CD4-positive, alpha-beta T cell treated with Interleukin-15 for 4 hours (primary cell): Measurements from ENCODE around the gene ITGA5.

Experiments
- DNase-seq: peaks from one replicate; pipeline ENCODE4 v3.0.0-alpha.2; 2020; ENCODE audit warnings: low spot score

ITGA5 gene

GRCh38 chr12:54411391-54412241 lies 7.5 kb downstream of the ITGA5 start:
- peak; percentile 73 for DNase-seq

- no peak for DNase-seq
Measured at GRCh38 chr12:54409267-54409666, 9.8 kb downstream of the ITGA5 start.

- DNase-seq, result no peak
Measured at GRCh38 chr12:54407183-54407905, 11.7 kb downstream of the ITGA5 start.

DNA sequence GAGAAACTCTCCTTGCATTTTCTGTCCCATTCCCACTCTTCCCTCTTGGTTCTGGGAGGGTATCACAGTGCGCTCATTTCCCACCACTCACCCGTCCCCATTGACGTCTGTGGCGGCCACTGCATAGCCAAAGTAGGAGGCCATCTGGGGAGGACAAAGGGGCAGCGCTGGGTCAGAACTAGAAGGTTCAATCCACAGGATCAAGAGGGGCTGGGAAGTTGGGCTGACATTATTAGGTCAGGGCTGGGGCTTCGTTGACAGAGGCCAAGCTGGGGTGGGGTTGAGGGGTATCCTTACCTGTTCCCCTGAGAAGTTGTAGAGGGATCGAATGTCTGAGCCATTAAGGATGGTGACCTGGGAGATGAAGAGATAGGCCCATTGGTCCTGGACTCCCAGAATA lies 13.5 kb downstream of the ITGA5 start:
- DNase-seq, result no peak

DNA sequence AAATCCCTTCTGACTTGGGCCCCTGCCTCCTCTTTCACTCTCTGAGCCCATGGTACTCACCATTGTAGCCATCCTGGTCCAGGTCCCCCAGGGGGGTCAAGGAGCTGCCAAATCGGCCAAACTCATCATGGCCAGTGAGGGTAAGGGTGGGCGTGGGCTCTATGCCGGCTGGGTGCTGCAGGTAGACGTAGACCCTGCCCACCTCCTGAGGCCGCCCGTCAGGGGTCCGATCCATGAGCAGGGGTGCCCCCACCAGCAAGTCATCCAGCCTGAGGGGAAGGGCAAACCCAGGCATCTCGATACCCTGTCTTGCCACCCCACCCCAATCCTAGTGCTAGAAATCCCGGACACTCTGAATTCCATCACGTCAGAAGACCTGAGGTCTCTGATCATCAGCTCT lies 14.0 kb downstream of the ITGA5 start:
- DNase-seq, result no peak

DNA sequence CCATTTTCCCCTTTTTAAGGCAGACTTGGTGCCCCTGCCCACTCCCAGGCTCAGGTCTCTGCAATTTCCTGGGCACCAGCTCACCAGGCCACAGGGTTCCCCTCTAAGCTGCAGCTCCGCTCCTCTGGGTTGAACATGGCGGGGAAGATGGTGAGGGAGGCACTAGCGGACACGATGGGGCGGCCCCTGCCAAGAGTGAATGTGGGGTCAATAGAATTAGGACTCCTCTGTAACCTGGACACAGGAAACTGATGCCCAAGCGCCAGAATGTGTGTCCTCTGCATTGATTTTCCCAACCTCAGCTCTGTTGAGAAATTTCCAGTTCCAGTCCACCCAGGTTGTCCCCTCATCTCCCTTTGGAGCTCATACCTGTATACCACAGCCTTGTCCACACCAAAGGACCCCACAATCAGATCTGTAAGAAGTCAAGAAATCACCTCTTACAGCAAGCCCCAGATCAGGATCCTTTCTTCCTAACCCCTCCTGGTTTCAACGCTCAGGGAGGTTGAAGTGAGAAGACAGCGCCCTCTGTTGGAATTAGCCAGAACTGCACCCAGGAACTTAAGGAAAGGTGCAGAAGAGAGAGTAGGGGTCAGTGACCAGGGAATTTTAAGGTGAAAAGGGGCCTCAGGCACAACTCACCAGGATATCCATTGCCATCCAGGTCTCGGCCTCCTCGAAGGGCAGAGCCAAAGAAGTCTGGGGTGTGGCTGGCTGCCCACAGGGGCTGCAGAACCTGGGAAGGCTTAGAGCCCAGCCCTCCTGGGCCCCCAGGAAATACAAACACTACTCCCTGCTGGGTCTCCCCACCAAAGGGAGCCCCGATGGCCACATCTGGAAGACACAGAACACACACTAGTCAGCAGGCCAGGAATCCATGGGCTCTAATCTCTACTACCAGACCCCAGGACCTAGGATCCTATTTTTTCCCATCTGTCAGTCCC lies 14.7 kb downstream of the ITGA5 start:
- DNase-seq, result peak; percentile 63

DNA sequence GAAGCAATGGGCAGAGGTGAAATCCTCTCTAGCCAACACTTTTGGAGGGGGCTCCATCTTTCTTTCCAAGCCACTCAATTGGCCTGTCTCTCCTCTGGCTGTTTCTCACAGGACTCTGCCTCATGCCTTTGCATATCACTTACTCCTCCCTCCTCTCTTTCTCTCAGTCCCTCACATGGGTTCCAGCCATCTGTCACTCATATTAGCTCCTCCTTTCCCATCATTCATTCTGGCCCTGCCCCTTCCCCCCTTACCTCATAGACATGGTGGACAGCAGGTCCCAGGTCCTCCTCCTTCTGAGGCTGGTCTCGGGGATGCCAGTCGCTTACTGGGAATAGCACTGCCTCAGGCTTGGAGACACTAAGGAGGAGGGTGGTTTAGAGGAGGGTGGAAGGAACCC lies 17.9 kb downstream of the ITGA5 start:
- no peak for DNase-seq

DNA sequence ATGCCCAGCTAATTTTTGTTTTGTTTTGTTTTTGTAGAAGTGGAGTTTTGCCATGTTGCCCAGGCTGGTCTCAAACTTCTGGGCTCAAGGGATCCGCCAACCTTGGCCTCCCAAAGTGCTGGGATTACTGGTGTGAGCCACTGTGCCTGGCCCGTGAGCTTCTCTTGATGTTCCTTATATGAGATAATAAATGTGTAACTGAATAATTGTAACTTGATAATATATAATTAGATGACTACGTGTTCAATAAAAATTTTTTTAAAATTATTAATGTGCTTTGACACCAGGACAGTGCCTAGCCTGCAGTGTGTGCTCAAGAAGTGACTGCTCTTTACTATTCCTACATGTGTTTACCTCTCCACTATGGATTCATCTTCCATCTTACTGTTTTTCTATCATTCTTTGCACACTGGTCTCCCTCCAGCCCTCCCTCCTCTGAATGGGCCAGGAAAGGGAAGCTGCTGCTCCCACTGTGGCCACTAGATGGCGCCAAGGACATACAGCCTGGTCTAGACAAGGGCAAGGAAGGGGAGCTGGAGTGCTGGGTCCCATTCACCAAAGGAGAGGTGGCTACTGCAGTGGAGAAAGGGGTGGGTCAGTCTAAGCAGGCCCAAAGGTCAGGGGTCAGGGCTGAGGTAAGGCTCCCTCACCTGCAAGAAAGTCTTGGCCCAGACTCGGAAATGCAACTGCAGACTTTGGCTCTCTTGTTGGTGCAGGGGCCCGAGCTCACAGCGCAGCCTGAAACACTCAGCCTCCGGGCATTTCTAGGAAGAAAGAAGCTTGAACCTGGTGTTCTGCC lies 19.9 kb downstream of the ITGA5 start:
- peak; percentile 89 for DNase-seq

DNA sequence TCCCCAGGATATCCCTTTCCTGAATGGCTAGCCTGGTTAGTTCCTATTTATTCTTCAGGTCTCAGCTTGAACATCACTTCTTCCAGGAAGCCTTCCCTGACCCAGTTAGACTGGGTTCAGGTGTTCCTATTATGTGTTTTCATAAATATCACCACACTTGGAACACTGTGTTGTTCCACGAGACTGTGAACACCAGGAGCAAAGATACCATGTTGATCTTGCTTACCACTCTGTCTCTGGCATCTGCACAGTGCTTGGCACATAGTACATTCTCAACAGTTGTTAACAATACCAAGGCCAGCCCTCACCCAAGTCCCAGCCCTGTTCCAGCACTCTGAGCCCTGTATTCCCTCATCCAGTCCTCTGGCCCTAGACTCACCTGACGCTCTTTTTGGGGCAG lies 20.8 kb downstream of the ITGA5 start:
- DNase-seq, result no peak

DNA sequence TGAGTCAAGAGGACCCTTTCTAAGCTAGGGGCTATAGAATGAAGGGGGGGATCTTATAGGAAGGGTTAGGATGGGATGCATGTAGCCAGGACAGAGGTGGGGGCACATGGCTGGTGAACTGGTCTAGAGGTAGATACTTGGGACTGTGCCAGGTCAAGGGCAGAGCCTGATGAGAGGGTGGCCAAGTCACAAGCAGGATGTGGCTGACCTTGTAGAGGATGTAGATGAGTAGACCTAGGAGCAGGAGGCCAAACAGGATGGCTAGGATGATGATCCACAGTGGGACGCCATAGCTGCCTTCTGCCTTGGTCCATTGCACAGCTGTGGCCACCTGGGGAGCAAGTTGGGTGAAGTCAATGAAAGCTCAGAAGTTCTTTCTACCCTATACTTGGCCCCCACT lies 21.9 kb downstream of the ITGA5 start:
- no peak for DNase-seq

DNA sequence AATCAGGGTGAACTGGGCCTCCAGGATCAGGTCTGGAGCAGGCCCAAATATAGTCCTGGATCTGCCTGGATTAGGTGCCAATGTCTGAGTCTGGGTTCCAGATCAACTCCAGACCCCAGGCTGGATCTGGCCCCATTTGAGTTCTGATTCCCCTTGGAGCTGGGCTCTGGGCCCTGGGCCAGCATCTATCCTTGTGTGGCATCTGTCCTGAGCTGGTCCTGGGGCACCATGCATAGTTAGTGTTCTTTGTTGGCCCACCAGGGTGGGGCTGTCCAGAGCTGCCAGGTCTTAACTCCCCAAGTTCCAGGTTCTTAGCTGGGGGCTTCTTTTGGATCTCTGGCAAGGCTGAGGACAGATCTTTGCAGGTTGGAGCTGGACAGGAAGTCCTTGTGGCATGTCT lies 23.5 kb downstream of the ITGA5 start:
- DNase-seq, result no peak

GRCh38 chr12:54394986-54395385 lies 24.1 kb downstream of the ITGA5 start:
- DNase-seq, result no peak

DNA sequence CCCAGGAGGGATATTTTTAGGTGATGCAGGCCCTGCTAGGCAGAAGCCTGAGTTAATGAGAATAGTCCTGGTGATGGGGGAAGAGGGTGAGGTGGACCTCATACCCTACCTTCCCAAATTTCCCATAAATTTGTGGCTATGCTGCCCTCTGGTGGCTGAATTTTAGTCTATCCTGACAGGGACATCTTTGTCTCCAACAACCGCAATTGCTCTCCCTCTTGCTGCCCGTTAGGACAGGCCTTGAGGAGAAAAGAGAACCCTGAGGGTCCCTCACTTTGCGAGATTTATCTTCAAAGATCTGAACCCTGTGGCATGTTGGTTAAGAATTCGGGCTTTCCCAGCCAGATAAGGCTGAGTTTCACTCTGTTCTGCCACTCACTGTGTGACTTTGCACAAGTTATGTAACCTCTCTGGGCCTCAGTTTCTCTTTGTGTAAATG lies 24.8 kb downstream of the ITGA5 start:
- DNase-seq, result peak; percentile 47

DNA sequence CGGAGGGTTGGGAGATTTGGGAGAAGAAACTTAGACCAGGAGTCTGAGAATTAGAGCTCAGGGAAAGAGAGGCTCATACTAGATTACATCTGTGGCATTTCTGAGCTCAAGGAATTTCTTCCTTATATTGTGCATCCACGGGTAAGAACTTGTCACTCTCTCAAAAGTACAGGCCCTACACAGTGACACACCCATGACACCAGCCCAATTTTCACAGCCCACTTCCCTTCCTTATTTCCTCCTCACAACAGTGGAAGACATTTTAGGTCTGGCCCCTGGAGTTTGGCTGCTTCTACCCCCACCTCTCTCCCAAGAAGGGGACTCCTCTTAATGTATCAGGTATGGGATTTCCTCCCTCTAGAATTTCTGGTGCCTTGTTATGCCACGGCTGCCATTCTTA lies 25.3 kb downstream of the ITGA5 start:
- DNase-seq, result no peak

DNA sequence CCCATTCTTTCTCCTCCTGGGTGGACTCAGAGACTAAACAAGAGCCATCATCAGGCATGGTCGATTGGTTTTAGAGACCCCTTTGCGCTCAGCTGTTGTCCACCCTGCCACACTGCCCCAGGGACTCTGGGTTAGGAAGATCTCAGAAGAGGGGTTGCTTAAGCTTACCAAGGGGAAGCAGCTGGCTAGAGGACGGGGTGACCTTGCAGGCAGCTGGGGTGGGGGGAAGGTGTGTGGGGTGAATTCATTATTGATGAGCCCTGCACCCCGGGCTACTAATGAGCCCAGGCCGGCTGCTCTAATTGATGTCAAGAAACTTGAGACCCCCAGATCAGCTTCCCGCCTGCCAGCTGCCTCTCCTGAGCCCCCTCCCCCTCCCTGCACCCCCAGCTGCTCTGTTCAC lies 25.9 kb downstream of the ITGA5 start:
- DNase-seq, result no peak

DNA sequence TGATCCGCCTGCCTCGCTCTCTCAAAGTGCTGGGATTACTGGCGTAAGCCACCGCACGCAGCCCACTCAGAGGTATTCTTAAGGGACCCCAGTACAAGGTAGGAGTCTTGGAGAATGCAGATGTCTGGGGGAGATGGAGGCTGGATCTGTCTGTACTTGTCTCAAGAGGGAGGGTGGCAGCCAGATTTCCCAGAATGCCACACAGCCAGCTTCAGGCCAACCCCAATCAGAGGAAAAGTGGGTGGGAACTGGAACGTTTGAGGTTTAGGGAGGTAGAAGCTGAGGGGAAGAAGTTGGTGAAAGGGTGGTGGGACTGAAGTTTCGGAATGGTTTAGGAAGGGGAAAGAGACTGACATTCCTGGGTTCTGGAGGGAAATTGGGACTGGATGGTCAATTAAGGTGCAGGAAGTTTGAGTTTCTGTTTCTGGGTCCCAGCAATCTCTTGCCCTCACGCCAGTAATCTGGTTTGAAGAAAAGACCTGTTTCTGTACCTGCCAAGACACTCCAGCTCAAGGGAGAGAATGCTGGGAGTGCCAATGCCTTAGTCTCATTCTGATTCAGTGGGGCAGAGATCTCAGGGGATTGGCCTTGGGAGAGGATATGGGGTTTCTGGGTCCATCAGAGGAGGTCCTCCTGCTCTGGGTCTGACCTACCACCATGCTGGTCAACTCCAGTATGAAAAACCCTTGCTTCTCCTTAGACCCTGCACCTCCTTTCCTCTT lies 26.4 kb downstream of the ITGA5 start:
- no peak for DNase-seq

DNA sequence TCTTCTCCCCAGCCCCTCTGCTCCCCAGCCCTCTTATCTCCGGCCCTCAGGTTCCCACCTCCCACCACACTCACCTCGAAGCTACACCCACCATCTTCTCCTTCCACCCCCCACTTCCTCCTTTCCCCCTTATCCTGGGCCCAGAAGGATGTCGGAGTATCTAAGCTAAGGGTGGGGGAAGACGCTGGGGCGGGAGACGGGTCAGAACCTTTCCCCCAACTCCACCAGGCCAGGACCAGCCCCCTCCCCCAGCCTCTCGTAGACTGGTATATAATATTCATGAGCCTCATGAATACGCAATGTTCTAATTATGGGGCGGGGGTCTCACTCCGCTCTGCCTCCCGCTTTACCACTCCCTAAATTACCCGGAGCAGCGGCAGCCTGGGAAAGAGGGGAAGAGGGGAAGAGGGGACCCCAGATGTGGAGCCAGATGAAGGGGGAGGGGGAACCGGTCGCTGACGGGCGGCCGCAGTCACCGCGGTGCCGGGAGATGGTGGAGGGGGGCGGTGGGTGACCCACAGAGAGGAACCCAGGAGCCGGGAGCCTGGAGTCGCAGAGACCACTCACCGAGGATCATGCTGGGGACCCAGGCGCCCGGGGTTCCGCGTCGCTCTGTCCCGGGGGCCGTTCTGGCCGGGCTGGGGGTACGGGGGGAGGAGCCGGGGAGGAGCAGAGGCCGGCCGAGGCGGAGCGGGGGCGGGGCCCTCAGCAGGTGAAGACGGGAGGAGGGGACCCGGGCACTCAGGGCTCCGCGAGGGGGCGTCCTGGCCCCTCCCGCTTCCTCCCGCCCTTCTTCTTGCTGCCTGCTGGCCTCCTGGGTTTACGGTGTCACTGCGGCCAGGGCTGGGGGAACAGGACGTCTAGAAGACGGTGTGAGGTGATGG lies 28.2 kb downstream of the ITGA5 start:
- peak; percentile 61 for DNase-seq

- no peak for DNase-seq
Measured at GRCh38 chr12:54390176-54390667, 28.8 kb downstream of the ITGA5 start.

DNA sequence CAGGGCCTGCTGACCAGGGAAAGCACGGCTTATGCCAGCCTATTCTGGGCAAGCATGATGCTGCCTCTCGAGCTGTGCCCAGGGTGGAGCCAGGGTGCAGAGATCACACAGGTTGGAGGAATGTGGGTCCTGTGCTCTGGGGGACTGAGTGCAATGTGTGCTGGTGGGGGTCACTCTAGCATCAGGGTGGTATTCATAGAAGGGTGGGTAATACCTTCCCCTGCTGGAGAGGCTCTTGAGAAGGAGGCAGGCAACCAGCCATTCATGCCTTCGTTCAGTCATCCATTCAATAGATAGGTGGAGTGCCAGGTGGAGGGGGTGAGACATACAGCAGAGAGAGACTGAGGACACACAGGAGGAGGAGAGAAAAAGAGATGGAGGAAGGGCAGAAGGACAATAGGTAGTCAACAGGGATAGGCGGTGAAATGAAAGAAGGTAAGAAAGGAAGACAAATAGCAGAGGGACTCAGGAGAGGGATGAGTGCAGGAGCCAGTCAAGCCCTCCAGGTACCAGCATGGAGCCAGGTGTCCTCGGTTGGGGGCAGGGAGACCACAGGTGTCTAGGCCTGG lies 29.4 kb downstream of the ITGA5 start:
- no peak for DNase-seq
